ENCODE results near the gene RELN.

DNA sequence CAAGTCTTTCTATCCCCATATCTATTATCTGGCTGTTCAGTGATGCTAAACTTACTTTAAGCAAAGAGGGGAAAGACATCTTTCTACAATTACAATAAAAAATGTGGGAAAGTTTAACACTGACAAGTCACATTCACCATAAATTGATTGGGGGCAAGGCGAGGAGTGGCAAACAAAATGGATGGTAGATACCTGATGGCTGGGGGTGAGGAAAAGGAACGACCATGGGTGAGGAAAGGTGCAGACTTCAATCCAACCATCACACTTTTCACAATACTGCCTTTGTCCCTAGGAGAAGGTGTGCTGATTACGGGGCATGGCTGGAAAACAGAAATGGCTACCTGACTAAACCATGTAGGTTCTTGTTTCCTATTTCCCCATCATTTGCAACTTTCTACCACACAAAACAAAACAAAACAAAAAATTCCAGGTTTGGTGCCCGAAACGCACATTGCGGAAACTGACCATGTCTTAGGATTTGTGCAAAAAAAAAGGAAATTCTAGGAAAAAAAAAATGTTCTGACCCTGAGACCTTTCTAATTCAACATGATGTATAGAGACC is 3.8 kb downstream of the RELN start:
- TF ChIP-seq, protein P1, sequence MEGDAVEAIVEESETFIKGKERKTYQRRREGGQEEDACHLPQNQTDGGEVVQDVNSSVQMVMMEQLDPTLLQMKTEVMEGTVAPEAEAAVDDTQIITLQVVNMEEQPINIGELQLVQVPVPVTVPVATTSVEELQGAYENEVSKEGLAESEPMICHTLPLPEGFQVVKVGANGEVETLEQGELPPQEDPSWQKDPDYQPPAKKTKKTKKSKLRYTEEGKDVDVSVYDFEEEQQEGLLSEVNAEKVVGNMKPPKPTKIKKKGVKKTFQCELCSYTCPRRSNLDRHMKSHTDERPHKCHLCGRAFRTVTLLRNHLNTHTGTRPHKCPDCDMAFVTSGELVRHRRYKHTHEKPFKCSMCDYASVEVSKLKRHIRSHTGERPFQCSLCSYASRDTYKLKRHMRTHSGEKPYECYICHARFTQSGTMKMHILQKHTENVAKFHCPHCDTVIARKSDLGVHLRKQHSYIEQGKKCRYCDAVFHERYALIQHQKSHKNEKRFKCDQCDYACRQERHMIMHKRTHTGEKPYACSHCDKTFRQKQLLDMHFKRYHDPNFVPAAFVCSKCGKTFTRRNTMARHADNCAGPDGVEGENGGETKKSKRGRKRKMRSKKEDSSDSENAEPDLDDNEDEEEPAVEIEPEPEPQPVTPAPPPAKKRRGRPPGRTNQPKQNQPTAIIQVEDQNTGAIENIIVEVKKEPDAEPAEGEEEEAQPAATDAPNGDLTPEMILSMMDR (IDR thresholded peaks at IDR 0.05), result no peak
- TF ChIP-seq POLR2AphosphoS5 (IDR thresholded peaks at IDR 0.05), result no peak
- TF ChIP-seq POLR2A (IDR thresholded peaks at IDR 0.05), result no peak
